GM21529 (cell line): ENCODE results near the gene TRIM3.

Experiments used
- ATAC-seq: cut with Tn5 transposase; IDR thresholded peaks from one replicate; pipeline ENCODE4 v1.9.1; 2021; ENCODE audit not compliant: unreplicated experiment

Gene TRIM3

GRCh38 chr11:6442441-6442840 is 31.3 kb downstream of the TRIM3 start:
- no peak for ATAC-seq

GRCh38 chr11:6440906-6441358 is 32.8 kb downstream of the TRIM3 start, which contains the start of gene HPX:
Gene HPX, minus strand, starts transcription at chr11:6440987. Its CDS starts 24 bp downstream, at chr11:6440963.
- ATAC-seq = no peak

- ATAC-seq = no peak
Measured at GRCh38 chr11:6438979-6439571, 34.7 kb downstream of the TRIM3 start.

GRCh38 chr11:6437993-6438392 is 35.7 kb downstream of the TRIM3 start:
- ATAC-seq = no peak

DNA sequence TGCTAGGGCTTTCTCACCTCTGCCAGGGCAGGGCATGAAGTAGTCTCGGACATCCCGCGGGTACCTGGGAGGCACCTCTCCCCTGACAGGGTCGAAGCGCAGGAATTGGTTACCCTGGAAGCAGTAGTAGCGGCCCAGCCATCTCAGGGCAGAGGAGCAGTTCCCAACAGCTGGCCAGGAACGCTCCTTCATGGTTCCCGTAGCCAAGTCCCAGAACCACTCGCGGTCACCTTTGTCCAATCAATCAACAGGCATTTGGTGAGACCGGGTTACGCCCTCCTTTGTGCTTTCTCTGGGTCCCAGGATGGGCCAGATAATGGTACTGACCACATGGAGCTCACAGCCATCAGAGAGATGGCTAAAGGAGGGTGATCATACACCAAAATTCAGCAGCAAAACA is 36.3 kb downstream of the TRIM3 start:
- ATAC-seq = no peak

- peak; percentile 48 for ATAC-seq
Measured at GRCh38 chr11:6433998-6434660, 39.6 kb downstream of the TRIM3 start.

DNA sequence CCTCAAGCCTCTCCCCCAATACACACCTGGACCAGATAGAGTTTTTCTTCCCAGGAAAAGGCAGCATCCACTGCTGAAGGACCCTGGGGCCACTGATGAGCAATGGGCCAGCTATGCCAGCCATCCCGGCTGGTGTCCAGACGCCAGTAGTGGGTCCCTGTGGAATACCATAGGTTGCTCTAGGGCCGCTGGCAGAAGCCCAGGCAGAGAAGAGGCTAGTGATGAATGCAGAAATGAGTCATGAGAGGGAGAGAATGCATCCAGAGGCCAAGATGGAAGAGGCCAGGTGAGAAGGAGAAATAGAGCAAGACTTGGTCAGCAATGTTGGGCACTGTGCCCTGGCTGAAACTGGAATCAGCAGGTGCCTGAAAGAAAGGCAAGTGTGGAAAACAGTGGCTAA is 41.9 kb downstream of the TRIM3 start:
- ATAC-seq = no peak

DNA sequence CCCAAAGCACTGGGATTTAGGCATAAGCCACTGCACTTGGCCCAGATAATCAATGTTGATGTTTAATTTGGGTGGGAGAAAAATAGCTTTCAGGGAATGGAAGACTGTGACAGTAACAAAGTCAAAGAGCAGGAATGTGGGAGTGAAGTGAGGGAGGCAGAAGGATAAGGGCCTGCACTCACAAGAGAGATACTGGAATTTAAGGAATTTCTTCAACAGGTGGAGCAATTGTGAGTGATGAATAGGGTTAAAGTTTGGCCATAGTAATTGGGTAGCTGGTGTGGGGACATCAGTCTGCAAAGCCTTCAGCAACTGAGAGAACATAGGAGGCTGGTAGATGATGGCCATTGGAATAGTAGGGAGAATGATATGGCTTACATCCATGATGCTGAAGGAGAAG is 46.2 kb downstream of the TRIM3 start:
- ATAC-seq = no peak

DNA sequence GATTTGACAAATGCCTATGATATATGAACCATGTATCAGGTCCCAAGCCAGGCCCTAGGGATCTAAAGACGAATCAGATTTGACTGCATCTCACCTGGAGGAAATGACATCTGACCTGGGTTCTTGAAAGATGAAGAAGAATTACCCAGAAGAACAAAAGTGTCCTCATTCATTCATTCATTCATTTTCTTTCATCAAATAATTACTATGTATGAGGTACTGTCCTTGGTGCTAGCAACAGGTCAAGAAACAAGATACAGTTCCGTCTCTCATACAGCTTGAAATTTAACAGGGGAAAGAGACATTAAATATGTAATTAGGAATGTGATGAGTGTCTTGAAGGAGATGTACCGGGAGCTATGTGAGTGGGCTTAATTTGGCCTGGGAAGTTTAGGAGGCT is 53.1 kb downstream of the TRIM3 start:
- no peak for ATAC-seq

DNA sequence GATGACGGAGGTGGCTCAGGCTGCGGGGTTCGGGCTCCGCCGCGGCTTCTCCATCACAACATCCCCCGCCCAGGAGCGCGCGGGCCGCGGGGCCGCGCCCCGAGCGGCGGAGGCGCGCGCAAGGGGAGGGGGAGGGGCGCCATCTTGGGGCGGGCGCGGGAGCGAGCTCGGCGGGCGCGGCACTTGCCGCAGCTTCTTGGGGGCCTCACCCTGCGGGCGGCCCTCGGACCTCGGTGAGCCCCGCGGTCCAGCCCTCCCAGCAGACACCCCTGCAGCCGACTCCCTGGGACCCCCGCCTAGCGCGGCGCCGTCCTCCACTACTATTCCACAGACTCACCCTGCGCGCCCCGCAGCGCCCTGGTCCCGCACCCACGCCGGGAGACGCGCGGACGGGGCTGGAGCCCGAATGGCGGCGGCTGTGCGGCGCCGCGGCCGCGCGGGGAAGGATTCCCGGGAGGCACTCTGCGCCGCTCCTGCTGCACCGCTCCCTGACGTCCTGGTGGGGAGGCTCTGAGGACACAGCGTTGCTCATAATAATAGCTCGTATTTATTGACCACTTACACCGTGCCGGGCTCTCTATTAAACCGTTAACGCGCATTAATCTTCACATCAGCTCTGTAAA is 54.6 kb downstream of the TRIM3 start, which contains the start of gene APBB1:
APBB1 (minus strand) TSS at position 86 of the 623 bp plus-strand sequence. CDS start 7,747 bp downstream, outside the sequence.
- peak; percentile 57 for ATAC-seq

GRCh38 chr11:6418557-6419008 is 55.2 kb downstream of the TRIM3 start:
- ATAC-seq = no peak

DNA sequence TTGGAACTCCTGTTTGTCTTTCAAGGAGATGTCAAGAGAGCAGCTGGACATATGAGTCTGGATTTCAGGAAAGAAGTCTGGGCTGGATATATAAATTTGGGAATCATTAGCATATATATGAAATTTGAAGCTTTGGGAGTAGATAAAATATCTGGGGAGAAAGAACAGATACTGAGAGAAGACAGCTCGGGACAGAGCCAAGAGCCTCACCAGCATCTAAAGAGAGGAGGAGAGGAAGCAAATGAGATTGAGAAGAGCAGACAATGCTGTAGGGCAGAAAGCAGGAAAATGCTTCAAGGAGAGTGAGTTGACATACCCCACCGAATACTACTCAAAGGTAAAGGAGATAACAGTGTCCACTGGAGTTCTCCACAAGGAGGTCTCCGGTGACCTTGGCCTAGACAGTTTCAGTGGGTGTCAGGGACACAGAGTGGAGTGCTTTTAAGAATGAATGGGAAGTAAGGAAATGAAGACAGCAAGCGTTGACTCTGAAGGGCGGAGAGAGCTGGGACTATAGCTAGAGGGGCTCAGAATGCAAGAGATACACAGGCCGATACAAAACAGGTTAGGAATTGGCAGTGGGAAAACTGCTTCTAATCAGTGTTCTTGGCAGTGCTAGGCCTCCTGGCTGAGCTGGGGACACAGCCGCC is 55.7 kb downstream of the TRIM3 start:
- ATAC-seq = no peak

DNA sequence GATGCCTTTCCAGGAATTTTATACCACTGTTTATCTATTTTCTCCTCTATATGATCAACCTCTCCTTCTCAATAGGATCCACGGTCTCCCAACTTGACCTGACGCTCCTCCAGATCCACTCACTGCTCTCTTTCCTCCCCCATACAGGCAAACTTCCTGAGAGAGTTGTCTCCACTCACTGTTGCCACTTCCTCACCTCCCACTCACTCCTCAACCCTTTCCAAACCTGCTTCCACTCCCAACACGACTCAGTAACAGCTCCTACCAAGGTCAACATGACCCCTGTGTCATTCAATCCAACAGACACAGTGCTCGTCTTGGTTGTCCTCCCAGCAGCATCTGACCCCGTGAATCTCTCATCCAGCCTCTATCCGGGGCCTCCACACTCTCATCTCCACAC is 57.9 kb downstream of the TRIM3 start:
- no peak for ATAC-seq

DNA sequence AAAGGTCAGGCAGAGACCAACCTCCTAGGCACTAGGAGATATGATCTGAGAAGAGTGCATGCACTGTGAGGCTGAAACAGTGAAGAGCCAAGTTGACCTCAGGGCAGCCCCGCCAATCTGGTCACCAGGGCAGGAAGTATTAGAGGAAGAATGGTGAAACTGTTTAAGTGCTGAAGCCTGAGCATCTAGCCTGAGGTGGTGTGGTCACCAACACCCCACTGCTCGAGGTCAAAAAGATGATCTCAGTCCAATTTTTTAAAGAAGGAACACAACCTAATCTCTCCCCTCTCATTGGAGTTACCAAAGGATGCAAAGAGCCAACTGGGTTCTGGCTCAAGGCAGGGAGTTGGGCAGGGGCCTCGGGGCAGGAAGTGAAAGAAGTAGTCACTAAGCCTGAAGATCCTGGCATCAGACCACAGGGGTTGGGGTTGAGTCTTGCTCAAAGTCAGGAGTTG is 58.8 kb downstream of the TRIM3 start:
- peak; percentile 54 for ATAC-seq

- ATAC-seq = no peak
Measured at GRCh38 chr11:6413791-6414201, 59.9 kb downstream of the TRIM3 start.

- no peak for ATAC-seq
Measured at GRCh38 chr11:6411594-6412031, 62.1 kb downstream of the TRIM3 start.

DNA sequence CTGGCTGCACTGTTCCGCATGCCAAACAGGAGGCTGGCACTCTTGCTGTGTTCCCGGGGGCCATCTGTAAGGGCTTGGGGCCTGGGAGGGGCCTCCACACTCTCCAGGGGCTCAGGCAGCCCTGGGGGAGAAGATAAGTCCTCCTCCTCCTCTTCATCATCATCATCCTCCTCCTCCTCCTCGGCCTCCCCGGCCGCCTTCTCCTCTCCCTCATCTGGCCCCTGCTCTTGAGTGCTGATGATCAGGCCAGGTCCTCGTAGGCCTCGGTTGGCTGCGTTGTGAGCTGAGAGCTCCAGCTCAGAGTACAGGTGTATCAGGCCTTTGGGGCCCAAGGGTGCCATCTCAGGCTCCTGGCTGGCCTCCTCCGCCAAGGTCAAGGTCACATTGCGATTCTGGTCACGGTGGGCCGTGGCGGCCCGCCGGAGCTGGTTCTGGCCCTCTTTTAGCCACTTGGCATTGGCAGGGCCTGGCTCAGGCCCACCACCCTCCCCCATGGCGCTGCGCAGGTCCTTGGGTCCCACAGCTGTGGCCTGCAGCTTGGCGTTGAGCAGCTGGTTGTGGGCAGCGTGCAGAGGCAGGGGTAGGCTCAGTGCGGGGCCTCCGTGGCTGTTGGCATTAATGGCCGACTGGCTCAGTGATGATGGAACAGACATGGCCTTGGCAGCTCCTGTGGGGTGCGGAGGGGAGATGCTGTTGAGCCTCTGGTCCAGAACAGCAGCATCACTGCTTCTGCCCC is 62.9 kb downstream of the TRIM3 start:
- no peak for ATAC-seq

GRCh38 chr11:6406370-6406769 is 67.4 kb downstream of the TRIM3 start:
- ATAC-seq = no peak

- ATAC-seq = no peak
Measured at GRCh38 chr11:6405846-6406245, 67.9 kb downstream of the TRIM3 start.

GRCh38 chr11:6405052-6405667 is 68.6 kb downstream of the TRIM3 start:
- no peak for ATAC-seq
